ENCODE data around the gene PIGS.

PIGS gene

DNA sequence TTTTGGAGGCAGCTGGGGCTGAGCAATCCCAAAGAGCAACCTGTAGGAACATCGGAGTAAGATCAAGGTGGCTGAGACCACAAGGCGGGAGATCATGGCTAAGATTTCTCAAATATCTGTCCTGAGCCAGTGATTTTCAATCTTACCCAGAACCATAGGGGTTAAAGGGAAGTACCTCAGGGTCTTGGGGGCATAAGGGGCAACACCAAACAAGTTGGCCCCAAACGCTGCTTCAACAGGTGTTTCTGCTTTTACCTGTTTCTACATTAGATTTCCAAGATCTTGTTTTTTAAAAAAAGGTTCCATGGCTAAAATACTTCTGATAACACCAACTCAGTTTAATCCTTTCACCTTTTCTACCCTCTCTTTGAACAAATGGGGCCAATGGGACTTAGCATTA, 16.3 kb downstream of the PIGS start:
- CTCF ChIA-PET = interaction anchor here (1.1 to 1.5 kb wide), 3 partner anchors 14 to 61 kb away, joined by 3 to 4 read pairs (median 4); no protein-coding TSS in a partner anchor
- no peak for DNase-seq (ENCODE audit: low read depth, low spot score)
- no peak for TF ChIP-seq CTCF (IDR thresholded peaks at IDR 0.05; ENCODE audit: insufficient read depth, low read length, missing control alignments)
- POLR2A ChIA-PET = no interaction called here
- H3K4me3 ChIP-seq (ENCODE audit: low read depth, low read length) = no peak overlapping the region

DNA sequence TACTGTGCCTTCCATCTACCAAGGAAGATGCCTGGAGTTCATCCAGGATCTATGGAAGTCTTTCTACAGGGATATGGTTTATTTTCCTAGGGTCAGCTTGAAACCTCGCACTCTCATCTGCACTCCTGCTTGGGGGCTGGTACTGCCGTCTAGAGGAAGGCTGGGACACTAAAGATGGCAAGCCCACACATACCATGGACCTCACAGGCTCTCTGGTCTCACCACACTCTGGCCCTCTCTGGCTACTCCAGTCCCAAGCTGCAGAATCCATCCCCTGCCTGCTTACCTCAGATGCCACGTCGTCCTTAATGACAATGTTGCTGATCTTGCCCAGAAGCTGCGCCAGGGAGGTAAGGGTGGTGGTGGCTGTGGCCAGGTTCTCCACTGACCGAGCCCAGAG, 16.8 kb downstream of the PIGS start:
- no peak overlapping the region for H3K4me3 ChIP-seq (ENCODE audit: low read depth, low read length)
- ChIA-PET CTCF (interaction anchor here (1.1 to 1.5 kb wide), 3 partner anchors 13 to 60 kb away, joined by 3 to 4 read pairs (median 4); no protein-coding TSS in a partner anchor), POLR2A (no interaction called here)
- TF ChIP-seq CTCF (IDR thresholded peaks at IDR 0.05; ENCODE audit: insufficient read depth, low read length, missing control alignments) = no peak
- DNase-seq (ENCODE audit: low read depth, low spot score) = no peak

DNA sequence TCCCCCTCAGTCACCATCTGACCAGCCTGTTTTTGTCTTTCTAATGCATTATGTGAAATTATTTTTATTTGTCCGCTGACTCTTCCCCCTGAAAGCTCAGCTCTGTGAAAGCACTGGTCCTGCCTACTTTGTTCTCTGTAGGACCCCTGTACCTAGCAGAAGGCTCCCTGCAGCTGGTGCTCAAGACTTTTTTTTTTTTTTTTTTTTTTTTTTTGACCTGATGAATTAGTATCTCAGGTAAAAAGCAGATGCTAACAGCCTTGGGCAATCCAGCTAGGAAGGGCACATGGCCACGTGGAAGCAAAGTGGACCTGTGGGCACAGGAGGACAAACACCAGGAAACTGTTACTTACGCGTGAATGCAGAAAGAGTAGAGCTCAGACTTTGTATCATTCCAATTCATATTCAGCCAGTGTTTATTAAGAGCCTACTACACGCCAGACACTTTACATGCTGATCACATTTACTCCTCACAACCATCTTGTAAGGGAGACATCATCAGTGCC, 18.3 kb downstream of the PIGS start:
- no peak overlapping the region; the same call in 1 of the 2 replicates for H3K4me3 ChIP-seq (ENCODE audit: low read depth, low read length)
- no peak for TF ChIP-seq CTCF (IDR thresholded peaks at IDR 0.05; ENCODE audit: insufficient read depth, low read length, missing control alignments)
- ChIA-PET CTCF (interaction anchor here (1.4 to 8.9 kb wide), 2 partner anchors 16 to 58 kb away, joined by 5 to 107 read pairs; no protein-coding TSS in a partner anchor), POLR2A (interaction anchor here (1.0 kb wide), 1 partner anchor 18 kb away, joined by 4 read pairs; the partner anchor contains the start of gene PIGS)
- DNase-seq (ENCODE audit: low read depth, low spot score) = no peak

GRCh38 chr17:28552176-28552999, 18.9 kb downstream of the PIGS start, which contains the start of gene UNC119:
Gene UNC119, minus strand, starts transcription at chr17:28552624. Its CDS starts 67 bp downstream, at chr17:28552557.
- DNase-seq (ENCODE audit: low read depth, low spot score) = no peak
- TF ChIP-seq CTCF (IDR thresholded peaks at IDR 0.05; ENCODE audit: insufficient read depth, low read length, missing control alignments) = no peak
- peak within 1 kb of the TSS; percentile 75 for H3K4me3 ChIP-seq (ENCODE audit: low read depth, low read length)
- CTCF ChIA-PET = interaction anchor here (1.0 to 8.9 kb wide), 3 partner anchors 15 to 57 kb away, joined by 4 to 107 read pairs (median 5); no protein-coding TSS in a partner anchor
- POLR2A ChIA-PET = interaction anchor here (0.5 to 1.9 kb wide), 3 partner anchors 19 to 49 kb away, joined by 3 to 6 read pairs (median 4); partner anchors contain the start of gene PIGS

GRCh38 chr17:28551421-28552175, 19.7 kb downstream of the PIGS start:
- no peak for DNase-seq (ENCODE audit: low read depth, low spot score)
- POLR2A ChIA-PET = interaction anchor here (1.9 kb wide), 1 partner anchor 20 kb away, joined by 6 read pairs; the partner anchor contains the start of gene PIGS
- TF ChIP-seq CTCF (IDR thresholded peaks at IDR 0.05; ENCODE audit: insufficient read depth, low read length, missing control alignments) = no peak
- CTCF ChIA-PET = interaction anchor here (0.9 to 8.9 kb wide), 9 partner anchors 14 to 171 kb away, joined by 3 to 107 read pairs (median 4); partner anchors contain the start of gene PIGS
- H3K4me3 ChIP-seq (ENCODE audit: low read depth, low read length) = peak overlapping the region; percentile 75
